Bronchial epithelial cell (primary cell): ENCODE measurements around the gene SAXO1. TPM values are rescaled to one million over a fixed set of nuclear protein-coding genes. Genes with fewer than 3 reads are reported as not detected.

ENCODE experiments used
- DNase-seq: peaks from one replicate; pipeline ENCODE4 v3.0.0-alpha.2; 2010; ENCODE audit warnings: low read depth
- FAIRE-seq: peaks from 2 replicates; lab custom pipeline; 2011; peaks lifted over from hg19 to GRCh38; lab: Jason Lieb, UNC
- H3K27me3 ChIP-seq: 2 replicates; pipeline ENCODE4 v1.5.1; 2011; ENCODE audit warnings: low read length; ENCODE audit not compliant: control insufficient read depth, insufficient read depth
- H3K36me3 ChIP-seq: 2 replicates; pipeline ENCODE4 v1.5.1; 2011; ENCODE audit warnings: low read length; ENCODE audit not compliant: control insufficient read depth, insufficient read depth
- H3K4me3 ChIP-seq: 2 replicates; pipeline ENCODE4 v1.5.1; 2011; ENCODE audit warnings: mild to moderate bottlenecking, low read depth, low read length, control low read depth
- CTCF ChIP-seq: IDR thresholded peaks from 2 replicates; pipeline ENCODE4 v1.5.1; 2011; ENCODE audit warnings: mild to moderate bottlenecking, moderate library complexity, low read length, control low read depth, inconsistent platforms; ENCODE audit not compliant: insufficient read depth, severe bottlenecking
- total RNA-seq: library from RNA; depleted of rRNA; stranded (reverse); fragments of >200 nt; gene quantifications from 2 replicates; pipeline ENCODE4 v1.2.1, GENCODE V29; 2014

Gene SAXO1, protein sequence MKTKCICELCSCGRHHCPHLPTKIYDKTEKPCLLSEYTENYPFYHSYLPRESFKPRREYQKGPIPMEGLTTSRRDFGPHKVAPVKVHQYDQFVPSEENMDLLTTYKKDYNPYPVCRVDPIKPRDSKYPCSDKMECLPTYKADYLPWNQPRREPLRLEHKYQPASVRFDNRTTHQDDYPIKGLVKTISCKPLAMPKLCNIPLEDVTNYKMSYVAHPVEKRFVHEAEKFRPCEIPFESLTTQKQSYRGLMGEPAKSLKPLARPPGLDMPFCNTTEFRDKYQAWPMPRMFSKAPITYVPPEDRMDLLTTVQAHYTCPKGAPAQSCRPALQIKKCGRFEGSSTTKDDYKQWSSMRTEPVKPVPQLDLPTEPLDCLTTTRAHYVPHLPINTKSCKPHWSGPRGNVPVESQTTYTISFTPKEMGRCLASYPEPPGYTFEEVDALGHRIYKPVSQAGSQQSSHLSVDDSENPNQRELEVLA
- total RNA-seq, result not detected in 2 replicates

DNA sequence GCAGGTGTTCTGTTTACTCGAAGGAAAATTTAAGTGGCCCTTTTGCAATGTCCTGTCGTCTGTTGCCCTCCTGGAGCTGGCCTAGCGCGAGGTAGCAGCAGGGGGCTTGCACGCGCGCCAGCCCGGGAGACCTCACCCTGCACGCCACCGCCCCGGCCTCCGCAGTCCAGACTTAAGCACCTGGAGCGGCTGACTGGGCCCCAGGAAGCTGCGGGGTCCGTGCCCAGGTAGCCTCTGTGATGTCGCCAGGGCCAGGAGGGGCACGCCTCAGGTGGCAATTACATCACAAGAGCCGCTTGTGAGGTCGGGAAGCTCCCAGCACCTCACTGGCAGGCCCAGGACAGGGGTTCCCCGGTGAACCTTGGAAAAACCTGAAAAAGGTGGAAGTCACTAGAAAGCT is at the start of gene SAXO1:
Gene SAXO1, minus strand, starts transcription at position 195 of the 400 bp plus-strand sequence. CDS start 301 bp downstream, outside the sequence.
- DNase-seq (no peak), FAIRE-seq (no peak)
- Histone ChIP-seq H3K27me3 (no peaks in the 10 kb centered on the region), H3K4me3 (no peak within 1 kb of the TSS), H3K36me3 (no peaks in the 10 kb centered on the region)
- TF ChIP-seq CTCF, result no peak

GRCh38 chr9:19074836-19075235 is 41.8 kb upstream of the SAXO1 start:
- DNase-seq (peak; percentile 85), FAIRE-seq (no peak)
- no peak for TF ChIP-seq CTCF
- Histone ChIP-seq H3K36me3 (peaks cover 2% of the 10 kb centered on the region), H3K27me3 (no peaks in the 10 kb centered on the region), H3K4me3 (no peak overlapping the region)

DNA sequence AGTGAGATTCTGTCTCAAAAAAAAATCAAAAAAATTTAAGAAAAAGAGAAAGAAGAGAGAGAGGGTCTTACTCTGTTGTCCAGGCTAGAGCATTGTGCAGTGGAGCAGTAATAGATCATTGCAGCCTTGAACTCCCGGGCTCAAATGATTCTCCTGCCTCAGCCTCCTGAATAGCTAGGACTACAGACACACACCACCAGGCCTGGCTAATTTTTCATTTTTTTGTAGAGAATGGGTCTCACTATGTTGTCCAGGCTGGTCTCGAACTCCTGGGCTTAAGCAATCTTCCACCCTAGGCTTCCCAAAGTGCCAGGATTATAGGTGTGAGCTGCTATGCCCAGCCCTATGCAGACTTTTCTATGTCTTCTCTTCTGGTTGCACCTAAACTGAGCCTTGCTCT is 41.2 kb upstream of the SAXO1 start:
- FAIRE-seq, result no peak
- peaks cover 4% of the 10 kb centered on the region for H3K36me3 ChIP-seq
- no peaks in the 10 kb centered on the region for H3K27me3 ChIP-seq
- H3K4me3 ChIP-seq, result no peak overlapping the region
- TF ChIP-seq CTCF, result no peak
- no peak for DNase-seq

DNA sequence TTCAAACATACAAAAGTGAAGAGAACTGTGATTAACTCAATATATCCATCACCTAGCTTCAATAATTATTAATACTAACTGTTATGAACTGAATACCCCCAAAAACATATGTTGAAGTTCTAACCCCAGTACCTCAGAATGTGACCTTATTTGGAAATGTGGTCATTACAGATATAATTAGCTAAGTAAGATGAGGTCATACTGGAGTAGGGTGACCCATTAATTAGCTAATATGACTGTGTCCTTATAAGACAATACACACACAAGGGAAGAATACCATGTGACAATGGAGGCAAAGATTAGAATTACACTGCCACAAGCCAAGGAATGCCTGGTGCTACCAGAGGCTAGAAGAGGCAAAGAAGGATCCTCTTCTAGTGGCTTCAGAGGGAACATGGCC is 24.0 kb upstream of the SAXO1 start:
- Histone ChIP-seq H3K4me3 (no peak overlapping the region), H3K27me3 (no peaks in the 10 kb centered on the region), H3K36me3 (peaks cover 2% of the 10 kb centered on the region)
- DNase-seq (no peak), FAIRE-seq (no peak)
- TF ChIP-seq CTCF, result no peak

DNA sequence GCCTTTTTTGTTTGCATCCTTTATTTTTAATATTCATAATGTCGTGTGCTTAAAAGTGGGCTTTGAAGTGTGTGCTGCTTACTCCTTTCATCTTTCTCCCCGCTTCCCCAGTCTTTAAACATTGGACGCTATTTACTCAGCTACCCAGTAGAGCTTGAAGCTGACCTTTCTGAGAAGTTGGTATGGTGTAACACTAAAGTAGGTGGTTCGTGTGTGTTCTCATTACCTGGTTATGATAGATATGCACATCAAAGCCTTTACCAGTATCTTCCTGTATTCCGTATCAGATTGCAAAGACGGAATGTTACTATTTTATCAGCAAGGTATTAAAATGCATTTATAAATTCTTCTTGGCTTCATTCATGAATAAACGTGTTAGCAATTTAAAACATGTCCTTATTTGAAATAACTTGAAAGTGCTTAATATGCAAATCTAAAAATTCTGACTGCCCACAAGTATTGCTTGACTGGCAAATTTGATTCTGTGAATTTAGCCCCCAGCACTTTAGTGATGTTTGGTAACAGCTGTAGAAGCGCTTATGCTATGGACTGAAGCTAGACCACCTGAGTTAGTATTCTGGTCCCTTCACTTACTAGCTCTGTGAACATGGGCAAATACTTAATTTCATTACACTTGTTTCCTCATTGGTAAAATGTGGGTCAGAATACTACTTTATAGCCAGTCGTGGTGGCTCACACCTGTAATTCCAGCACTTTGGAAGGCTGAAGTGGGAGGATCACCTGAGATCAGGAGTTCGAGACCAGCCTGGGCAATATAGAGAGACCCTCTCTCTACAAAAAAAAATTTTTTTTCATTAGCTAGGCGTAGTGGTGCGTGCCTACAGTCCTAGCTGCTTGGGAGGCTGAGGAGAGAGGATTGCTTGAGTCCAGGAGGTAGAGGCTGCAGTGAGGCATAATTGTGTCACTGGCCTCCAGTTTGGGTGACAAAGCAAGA is 17.9 kb upstream of the SAXO1 start:
- H3K4me3 ChIP-seq, result peak overlapping the region; percentile 87
- H3K27me3 ChIP-seq, result no peaks in the 10 kb centered on the region
- no peaks in the 10 kb centered on the region for H3K36me3 ChIP-seq
- FAIRE-seq, result no peak
- TF ChIP-seq CTCF, result no peak
- peak; percentile 44 for DNase-seq
